ENCODE data around the gene LRRC8D. TPM values are rescaled to one million over a fixed set of nuclear protein-coding genes. Genes with fewer than 3 reads are reported as not detected.

Gene LRRC8D
- total RNA-seq, 4 donors from 2014 or later = 28.9 to 113 (median 58.8) TPM

GRCh38 chr1:89898695-89899470 is 78.1 kb downstream of the LRRC8D start:
- Histone ChIP-seq H3K9me3 (no peaks in the 10 kb centered on the region), H3K4me3 (no peak overlapping the region), H3K27me3 (no peaks in the 10 kb centered on the region), H3K36me3 (no peaks in the 10 kb centered on the region), H3K27ac (no peak overlapping the region), H3K4me1 (peaks cover 0 to 7% (median 0%) of the 10 kb centered on the region in 4 donors)
- no peak for DNase-seq
- TF ChIP-seq POLR2A (IDR thresholded peaks at IDR 0.05) (no peak), CTCF (IDR thresholded peaks at IDR 0.05) (no peak)

- H3K27ac ChIP-seq = no peak overlapping the region
- H3K27me3 ChIP-seq = no peaks in the 10 kb centered on the region
- H3K36me3 ChIP-seq = no peaks in the 10 kb centered on the region
- DNase-seq = no peak
- no peak for TF ChIP-seq POLR2A (IDR thresholded peaks at IDR 0.05)
- TF ChIP-seq CTCF (IDR thresholded peaks at IDR 0.05) = no peak
- H3K4me1 ChIP-seq = peaks cover 0 to 7% (median 0%) of the 10 kb centered on the region in 4 donors
- H3K4me3 ChIP-seq = no peak overlapping the region
- no peaks in the 10 kb centered on the region for H3K9me3 ChIP-seq
These were observed 79.5 kb downstream of the LRRC8D start for GRCh38 chr1:89900323-89900722.

GRCh38 chr1:89900791-89901708 is 80.2 kb downstream of the LRRC8D start:
- no peaks in the 10 kb centered on the region for H3K36me3 ChIP-seq
- H3K27ac ChIP-seq = peak overlapping the region in 1 of 4 donors; percentile 60
- no peaks in the 10 kb centered on the region for H3K27me3 ChIP-seq
- TF ChIP-seq CTCF (IDR thresholded peaks at IDR 0.05) (no peak), POLR2A (IDR thresholded peaks at IDR 0.05) (no peak)
- H3K9me3 ChIP-seq = no peaks in the 10 kb centered on the region
- no peak for DNase-seq
- peaks cover 0 to 7% (median 0%) of the 10 kb centered on the region in 4 donors for H3K4me1 ChIP-seq
- no peak overlapping the region for H3K4me3 ChIP-seq

GRCh38 chr1:89901957-89902669 is 81.3 kb downstream of the LRRC8D start:
- Histone ChIP-seq H3K9me3 (no peaks in the 10 kb centered on the region), H3K36me3 (no peaks in the 10 kb centered on the region), H3K4me3 (no peak overlapping the region), H3K27ac (peak overlapping the region in 2 of 4 donors; percentile 41 to 60), H3K4me1 (peaks cover 0 to 7% (median 0%) of the 10 kb centered on the region in 4 donors), H3K27me3 (no peaks in the 10 kb centered on the region)
- no peak for TF ChIP-seq CTCF (IDR thresholded peaks at IDR 0.05)
- no peak for TF ChIP-seq POLR2A (IDR thresholded peaks at IDR 0.05)
- DNase-seq = peak in 1 of 3 donors; percentile 70

- Histone ChIP-seq H3K36me3 (no peaks in the 10 kb centered on the region), H3K4me1 (peaks cover 0 to 7% (median 0%) of the 10 kb centered on the region in 4 donors), H3K27ac (no peak overlapping the region), H3K27me3 (no peaks in the 10 kb centered on the region), H3K9me3 (no peaks in the 10 kb centered on the region), H3K4me3 (no peak overlapping the region)
- DNase-seq = no peak
- TF ChIP-seq CTCF (IDR thresholded peaks at IDR 0.05) (no peak), POLR2A (IDR thresholded peaks at IDR 0.05) (no peak)
These were observed 82.7 kb downstream of the LRRC8D start for GRCh38 chr1:89903550-89903949.
